ENCODE data around the gene NMT1. TPM values are rescaled to one million over a fixed set of nuclear protein-coding genes. Genes with fewer than 3 reads are reported as not detected.
A peak's percentile ranks its signal among the peaks of the same experiment; 100 is the strongest.

Gene NMT1
- total RNA-seq, 1 experiment from 2014 or later: 152 TPM

- TF ChIP-seq STAT6 (CRISPR knock-in tag; conservative IDR thresholded peaks at IDR 0.05; ENCODE audit: low read depth): no peak
These were observed 8.9 kb upstream of the NMT1 start (continued) for GRCh38 chr17:45052052-45052772.

GRCh38 chr17:45060382-45060796 is 728 bp upstream of the NMT1 start:
- ATAC-seq: no peak

More at GRCh38 chr17:45060382-45060796, 728 bp upstream of the NMT1 start:
- Mint-ChIP-seq H3K9me3 (no peaks in the 10 kb centered on the region), H3K36me3 (peaks cover 6% of the 10 kb centered on the region), H3K27me3 (ENCODE audit: low read depth) (no peaks in the 10 kb centered on the region), H3K4me1 (peaks cover 4% of the 10 kb centered on the region), H3K27ac (peak overlapping the region; percentile 90), H3K4me3 (peak overlapping the region; percentile 99)
- no peak for TF ChIP-seq USF2 (CRISPR knock-in tag; IDR thresholded peaks at IDR 0.05)
- TF ChIP-seq ZNF425 (CRISPR knock-in tag; conservative IDR thresholded peaks at IDR 0.05): no peak
- TF ChIP-seq ZNF396 (CRISPR knock-in tag; IDR thresholded peaks at IDR 0.05; ENCODE audit: borderline replicate concordance): no peak
- TF ChIP-seq MAX (CRISPR knock-in tag; IDR thresholded peaks at IDR 0.05): no peak
- TF ChIP-seq ZNF121 (CRISPR knock-in tag; IDR thresholded peaks at IDR 0.05): no peak
- no peak for TF ChIP-seq ZNF532 (CRISPR knock-in tag; IDR thresholded peaks at IDR 0.05; ENCODE audit: borderline replicate concordance)
- no peak for DNase-seq (ENCODE audit: low spot score)
- CTCF ChIA-PET: interaction anchor here (0.6 to 2.7 kb wide), 10 partner anchors 14 to 140 kb away, joined by 3 to 19 read pairs (median 4); partner anchors contain the start of gene ACBD4
- POLR2A ChIA-PET: interaction anchor here (0.5 to 1.3 kb wide), 5 partner anchors 38 to 952 kb away, joined by 3 to 11 read pairs (median 3); partner anchors contain the start of gene HEXIM1
